ENCODE data around the gene TEKTIP1. TPM values are rescaled to one million over a fixed set of nuclear protein-coding genes. Genes with fewer than 3 reads are reported as not detected.

Gene TEKTIP1
- polyA plus RNA-seq = under 1 TPM in 2 of 3 donors, not detected in 1; 0.13 to 0.84 TPM

GRCh38 chr19:3538965-3539755 lies at the start of gene TEKTIP1:
TEKTIP1 (plus strand) TSS chr19:3539174; CDS start chr19:3539178, 4 bp downstream.
- WGBS, 3 donors = 60 to 69% (median 65%) methylated on average over 26 to 28 of the region's 28 CpGs

DNA sequence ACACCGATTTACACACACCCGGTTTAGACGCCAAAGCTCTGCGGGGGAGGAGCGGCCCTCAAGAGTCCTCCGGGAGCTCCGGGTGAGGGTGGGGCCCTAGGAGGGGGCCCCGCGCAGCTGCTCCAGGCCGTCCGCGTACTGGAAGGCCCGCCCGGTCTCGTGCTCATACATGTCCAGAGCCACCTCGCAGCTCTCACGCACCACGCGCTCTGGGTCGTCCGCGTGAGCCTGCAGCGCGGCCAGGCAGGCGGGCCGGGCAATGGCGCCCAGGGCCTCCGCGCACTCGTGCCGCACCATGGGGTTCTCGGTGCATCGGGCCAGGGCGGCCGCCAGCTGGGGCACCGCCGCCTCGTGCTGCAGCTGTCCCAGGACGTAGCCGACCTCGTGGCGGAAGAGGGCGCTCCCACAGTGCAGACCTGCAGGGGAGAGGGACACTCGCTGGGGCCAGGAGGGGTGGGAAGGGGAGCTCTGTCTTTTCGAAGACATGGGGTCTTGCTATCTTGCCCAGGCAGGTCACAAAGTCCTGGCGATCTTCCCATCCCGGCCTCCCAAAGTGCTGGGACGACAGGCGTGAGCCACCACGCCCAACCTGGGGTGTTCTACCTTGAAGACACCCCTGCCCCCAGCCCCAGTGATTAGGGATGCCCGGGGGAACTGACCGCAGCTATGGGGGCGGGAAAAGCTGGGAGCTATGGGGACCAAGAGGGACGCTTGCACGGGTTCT lies 47.4 kb upstream of the TEKTIP1 start:
- WGBS, 3 donors = 90 to 96% (median 94%) methylated on average over 52 to 55 of the region's 55 CpGs
- no peak overlapping the region for H3K27ac ChIP-seq (ENCODE audit: low read depth, low read length)

More at GRCh38 chr19:3538965-3539755, at the start of gene TEKTIP1:
- H3K27ac ChIP-seq (ENCODE audit: low read depth, low read length) = no peak within 1 kb of the TSS

- 94 to 96% (median 95%) methylated on average over 39 to 45 of the region's 45 CpGs for WGBS, 3 donors
Measured at GRCh38 chr19:3492131-3492839, 46.7 kb upstream of the TEKTIP1 start.

DNA sequence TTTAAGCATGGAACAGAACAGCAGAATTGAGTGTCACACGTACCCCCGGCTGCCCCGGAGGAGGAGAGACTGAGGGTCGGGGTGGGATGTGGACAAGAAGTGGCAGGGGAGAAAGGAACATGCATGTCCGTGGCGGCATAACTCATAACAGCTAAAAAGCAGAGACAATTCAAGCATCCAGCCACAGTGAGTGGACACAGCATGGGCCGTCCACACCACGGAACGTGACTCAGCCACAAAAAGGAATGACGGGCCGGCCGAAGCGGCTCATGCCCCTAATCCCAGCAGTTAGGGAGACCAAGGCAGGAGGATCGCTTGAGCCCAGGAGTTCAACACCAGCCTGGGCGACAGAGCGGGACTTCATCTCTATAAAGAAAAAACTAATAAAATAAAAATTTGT lies 46.1 kb upstream of the TEKTIP1 start:
- WGBS, 3 donors = 92 to 96% (median 93%) methylated on average over 16 of the region's 16 CpGs
- no peak overlapping the region for H3K27ac ChIP-seq (ENCODE audit: low read depth, low read length)

More at GRCh38 chr19:3492131-3492839, 46.7 kb upstream of the TEKTIP1 start:
- no peak overlapping the region for H3K27ac ChIP-seq (ENCODE audit: low read depth, low read length)

DNA sequence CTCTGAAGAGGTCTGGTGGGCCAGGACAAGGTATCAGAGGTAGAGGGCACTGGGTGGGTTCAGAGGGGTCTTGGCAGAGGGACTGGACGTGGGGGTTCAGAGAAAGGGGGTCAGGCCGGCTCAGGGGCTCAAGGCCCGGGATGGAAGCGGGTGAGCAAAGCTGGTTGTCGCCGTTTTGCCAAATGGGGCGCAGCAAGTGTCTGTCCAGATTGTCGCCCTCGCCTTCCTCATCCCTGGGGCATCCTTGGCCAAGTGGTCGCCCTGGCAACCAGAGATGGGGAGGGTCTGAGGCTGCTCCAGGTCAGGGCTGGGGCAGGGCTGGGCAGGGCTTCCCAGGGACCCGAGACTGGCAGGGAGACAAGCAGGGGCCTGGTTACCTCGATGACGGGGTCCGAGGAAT lies 45.3 kb upstream of the TEKTIP1 start:
- 93 to 95% (median 94%) methylated on average over 14 of the region's 14 CpGs for WGBS, 3 donors

GRCh38 chr19:3494051-3494450 lies 44.9 kb upstream of the TEKTIP1 start:
- WGBS, 3 donors = 81 to 83% (median 81%) methylated on average over 15 of the region's 15 CpGs
- no peak overlapping the region for H3K27ac ChIP-seq (ENCODE audit: low read depth, low read length)

More for the DNA sequence above, 45.3 kb upstream of the TEKTIP1 start:
- H3K27ac ChIP-seq (ENCODE audit: low read depth, low read length) = no peak overlapping the region

GRCh38 chr19:3494559-3494958 lies 44.4 kb upstream of the TEKTIP1 start:
- 90 to 92% (median 91%) methylated on average over 18 of the region's 18 CpGs for WGBS, 3 donors

GRCh38 chr19:3496392-3497273 lies 42.3 kb upstream of the TEKTIP1 start:
- H3K27ac ChIP-seq (ENCODE audit: low read depth, low read length) = no peak overlapping the region
- 96 to 97% (median 96%) methylated on average over 32 of the region's 32 CpGs for WGBS, 3 donors

More at GRCh38 chr19:3494559-3494958, 44.4 kb upstream of the TEKTIP1 start:
- no peak overlapping the region for H3K27ac ChIP-seq (ENCODE audit: low read depth, low read length)

DNA sequence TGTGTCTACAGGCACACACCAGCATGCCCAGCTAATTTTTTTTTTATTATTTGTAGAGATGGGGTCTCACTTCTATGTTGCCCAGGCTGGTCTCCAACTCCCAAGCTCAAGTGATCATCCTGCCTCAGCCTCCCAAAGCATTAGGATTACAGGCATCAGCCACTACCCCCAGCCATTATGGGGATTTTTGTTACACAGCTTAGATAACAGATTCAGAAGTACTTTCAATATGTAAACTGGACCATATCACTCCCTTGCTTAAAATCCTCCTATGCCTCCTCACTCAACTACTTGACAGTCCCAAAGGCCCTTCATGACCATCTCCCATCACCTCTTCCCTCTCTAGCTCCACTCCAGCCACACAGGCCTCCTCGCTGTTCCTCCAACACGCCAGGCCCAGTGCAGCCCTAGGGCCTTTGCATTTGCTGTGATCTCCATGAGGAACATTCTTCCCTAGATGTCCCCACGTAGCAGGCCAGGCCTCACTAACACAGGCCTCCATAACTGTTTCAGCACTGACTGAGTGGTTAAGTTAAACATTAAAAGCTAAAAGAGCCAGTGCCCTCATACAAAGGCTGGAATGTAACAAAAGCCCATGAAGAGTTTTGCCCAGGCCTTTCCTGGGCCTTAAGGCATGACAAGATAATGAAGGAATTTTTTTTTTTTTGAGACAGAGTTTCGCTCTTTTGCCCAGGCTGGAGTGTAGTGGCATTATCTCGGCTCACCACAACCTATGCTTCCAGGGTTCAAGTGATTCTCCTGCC lies 41.0 kb upstream of the TEKTIP1 start:
- H3K27ac ChIP-seq (ENCODE audit: low read depth, low read length) = no peak overlapping the region
- 92 to 97% (median 92%) methylated on average over 5 of the region's 5 CpGs for WGBS, 3 donors

GRCh38 chr19:3499738-3500428 lies 39.1 kb upstream of the TEKTIP1 start:
- 17 to 26% (median 23%) methylated on average over 18 of the region's 18 CpGs for WGBS, 3 donors
- H3K27ac ChIP-seq (ENCODE audit: low read depth, low read length) = no peak overlapping the region

GRCh38 chr19:3500429-3501101 lies 38.4 kb upstream of the TEKTIP1 start, which contains the start of gene DOHH:
DOHH (minus strand) TSS chr19:3500674; CDS start chr19:3496814, 3,860 bp downstream.
- 0 to 1% (median 0%) methylated on average over 50 to 52 of the region's 52 CpGs for WGBS, 3 donors
- H3K27ac ChIP-seq (ENCODE audit: low read depth, low read length) = peak within 1 kb of the TSS; percentile 32

GRCh38 chr19:3501780-3502179 lies 37.2 kb upstream of the TEKTIP1 start:
- H3K27ac ChIP-seq (ENCODE audit: low read depth, low read length) = no peak overlapping the region
- 81 to 89% (median 87%) methylated on average over 3 of the region's 3 CpGs for WGBS, 3 donors

- 76 to 84% (median 83%) methylated on average over 13 of the region's 13 CpGs for WGBS, 3 donors
- H3K27ac ChIP-seq (ENCODE audit: low read depth, low read length) = no peak overlapping the region
Measured at GRCh38 chr19:3503036-3503572, 35.9 kb upstream of the TEKTIP1 start.

- 68 to 80% (median 78%) methylated on average over 5 of the region's 5 CpGs for WGBS, 3 donors
Measured at GRCh38 chr19:3504735-3505134, 34.2 kb upstream of the TEKTIP1 start.

DNA sequence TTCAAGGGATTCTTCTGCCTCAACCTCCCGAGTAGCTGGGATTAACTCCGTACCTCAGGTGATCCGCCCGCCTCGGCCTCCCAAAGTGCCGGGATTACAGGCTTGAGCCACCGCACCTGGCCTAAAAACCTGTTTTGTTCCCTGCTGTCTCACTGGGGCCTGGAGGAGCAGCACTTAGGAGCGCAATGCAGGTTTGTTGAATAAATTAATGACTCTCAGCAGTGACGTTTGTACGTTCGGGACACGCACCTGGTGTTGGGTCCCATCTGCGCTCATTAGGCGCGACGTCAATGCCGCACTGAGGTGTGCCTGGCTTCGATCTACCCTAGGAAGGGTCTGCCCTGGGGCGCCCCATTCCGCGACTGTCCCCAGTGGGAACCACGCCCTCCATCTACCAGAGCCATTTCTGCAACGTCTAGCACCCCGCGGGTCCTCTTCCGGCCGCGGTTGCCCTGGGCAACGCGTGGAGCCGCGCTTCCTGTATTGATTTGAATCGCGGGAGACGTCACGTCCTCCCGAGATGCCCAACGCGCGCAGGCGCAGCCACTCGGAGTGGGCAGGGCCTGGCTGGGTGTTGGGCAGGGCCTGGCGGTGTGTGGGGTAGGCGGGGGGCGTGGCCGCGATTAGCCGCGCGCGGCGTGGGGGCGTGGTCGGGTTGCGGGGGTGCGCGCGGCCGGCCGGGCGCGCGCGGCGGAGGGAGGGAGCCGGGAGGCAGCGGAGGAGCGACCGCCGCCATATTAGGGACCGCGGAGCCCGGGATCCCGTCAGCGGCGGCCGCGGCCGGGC lies 33.2 kb upstream of the TEKTIP1 start, which contains the start of gene FZR1:
Gene FZR1, plus strand, starts transcription at position 714 of the 786 bp plus-strand sequence. CDS start 16,679 bp downstream, outside the sequence.
- no peak within 1 kb of the TSS for H3K27ac ChIP-seq (ENCODE audit: low read depth, low read length)
- 1% methylated on average over 68 to 79 of the region's 79 CpGs for WGBS, 3 donors

More at GRCh38 chr19:3504735-3505134, 34.2 kb upstream of the TEKTIP1 start:
- no peak overlapping the region for H3K27ac ChIP-seq (ENCODE audit: low read depth, low read length)
